Loucy (cell line): ENCODE results near the gene GKN2.

Source experiments
- H2AFZ ChIP-seq: fragments of 200-600 bp; sonication (generic); 2 replicates; pipeline ENCODE4 v1.6.0; 2016; ENCODE audit warnings: antibody characterized with exemption, mild to moderate bottlenecking, low read length, moderate library complexity
- H3F3A ChIP-seq: fragments of 200-600 bp; 2 replicates; pipeline ENCODE4 v1.6.0; 2016; ENCODE audit warnings: antibody characterized with exemption, low read depth, mild to moderate bottlenecking
- H3K27me3 ChIP-seq: fragments of 200-600 bp; sonication (generic); 2 replicates; pipeline ENCODE4 v1.6.1; 2014; ENCODE audit warnings: low read length, mild to moderate bottlenecking; ENCODE audit not compliant: insufficient read depth, poor library complexity, severe bottlenecking
- H3K36me3 ChIP-seq: fragments of 200-600 bp; sonication (generic); 2 replicates; pipeline ENCODE4 v1.6.1; 2016; ENCODE audit warnings: low read length; ENCODE audit not compliant: insufficient read depth
- H3K4me1 ChIP-seq: fragments of 200-600 bp; sonication (generic); 2 replicates; pipeline ENCODE4 v1.5.1; 2014; ENCODE audit warnings: low read length, mild to moderate bottlenecking; ENCODE audit not compliant: insufficient read depth, poor library complexity, severe bottlenecking
- H3K4me2 ChIP-seq: fragments of 200-600 bp; sonication (generic); 2 replicates; pipeline ENCODE4 v1.6.0; 2014; ENCODE audit warnings: antibody characterized with exemption, low read length, low read depth, mild to moderate bottlenecking; ENCODE audit not compliant: poor library complexity, severe bottlenecking
- H3K4me3 ChIP-seq: fragments of 200-600 bp; sonication (generic); 2 replicates; pipeline ENCODE4 v1.5.1; 2014; ENCODE audit warnings: low read length, mild to moderate bottlenecking, mixed read lengths; ENCODE audit not compliant: poor library complexity, severe bottlenecking
- H3K79me2 ChIP-seq: fragments of 200-600 bp; sonication (generic); 2 replicates; pipeline ENCODE4 v1.6.1; 2014; ENCODE audit warnings: low read length; ENCODE audit not compliant: insufficient read depth
- H3K9ac ChIP-seq: fragments of 200-600 bp; sonication (generic); 2 replicates; pipeline ENCODE4 v1.6.0; 2014; ENCODE audit warnings: mild to moderate bottlenecking, low read depth, low read length, moderate library complexity; ENCODE audit not compliant: poor library complexity, severe bottlenecking
- H3K9me2 ChIP-seq: fragments of 200-600 bp; sonication (generic); replicated peaks from 2 replicates; pipeline ENCODE4 v1.6.1; 2016; ENCODE audit warnings: low read depth, low read length, mixed read lengths
- H3K9me3 ChIP-seq: fragments of 200-600 bp; sonication (generic); 2 replicates; pipeline ENCODE4 v1.6.1; 2014; ENCODE audit warnings: mild to moderate bottlenecking, antibody characterized with exemption, low read length, low read depth; ENCODE audit not compliant: insufficient read depth
- H4K20me1 ChIP-seq: fragments of 200-600 bp; sonication (generic); 2 replicates; pipeline ENCODE4 v1.6.0; 2014; ENCODE audit warnings: antibody characterized with exemption, low read length, mild to moderate bottlenecking; ENCODE audit not compliant: insufficient read depth, poor library complexity, severe bottlenecking
- CTCF ChIP-seq: fragments of 200-600 bp; sonication (generic); conservative IDR thresholded peaks from 2 replicates; pipeline ENCODE4 v1.5.1; 2014; ENCODE audit warnings: mild to moderate bottlenecking, antibody characterized with exemption, low read length
- EZH2phosphoT487 ChIP-seq: fragments of 200-600 bp; IDR thresholded peaks from 2 replicates; pipeline ENCODE4 v1.6.1; 2018; ENCODE audit warnings: antibody characterized with exemption, mild to moderate bottlenecking, moderate library complexity, borderline replicate concordance

Gene GKN2

GRCh38 chr2:68912111-68912510 lies 40.6 kb downstream of the GKN2 start:
- Histone ChIP-seq H3F3A (peaks cover 4% of the 10 kb centered on the region; the same call in 1 of the 2 replicates), H3K9ac (peak overlapping the region; percentile 54), H3K4me1 (peaks cover 84% of the 10 kb centered on the region), H2AFZ (no peak overlapping the region), H3K4me3 (no peak overlapping the region), H4K20me1 (no peaks in the 10 kb centered on the region), H3K27me3 (no peaks in the 10 kb centered on the region), H3K4me2 (peak overlapping the region; percentile 36), H3K36me3 (no peaks in the 10 kb centered on the region), H3K9me3 (no peaks in the 10 kb centered on the region), H3K9me2 (no peaks in the 10 kb centered on the region), H3K79me2 (no peaks in the 10 kb centered on the region)
- no peak for TF ChIP-seq EZH2phosphoT487
- TF ChIP-seq CTCF: peak; percentile 5; the same call in 1 of the 2 replicates

- Histone ChIP-seq H3K9me2 (no peaks in the 10 kb centered on the region), H4K20me1 (no peaks in the 10 kb centered on the region), H3K36me3 (no peaks in the 10 kb centered on the region), H3K79me2 (no peaks in the 10 kb centered on the region), H3K27me3 (no peaks in the 10 kb centered on the region), H2AFZ (no peak overlapping the region), H3K4me2 (peak overlapping the region; percentile 36), H3F3A (peaks cover 4% of the 10 kb centered on the region; the same call in 1 of the 2 replicates), H3K4me1 (peaks cover 86% of the 10 kb centered on the region), H3K9me3 (no peaks in the 10 kb centered on the region), H3K4me3 (peak overlapping the region; percentile 13), H3K9ac (peak overlapping the region; percentile 54)
- TF ChIP-seq CTCF: no peak
- no peak for TF ChIP-seq EZH2phosphoT487
These were observed 41.0 kb downstream of the GKN2 start for GRCh38 chr2:68911709-68912108.

GRCh38 chr2:68911246-68911645 lies 41.4 kb downstream of the GKN2 start:
- no peaks in the 10 kb centered on the region for H4K20me1 ChIP-seq
- H3K9ac ChIP-seq: peak overlapping the region; percentile 54
- H3F3A ChIP-seq: peaks cover 4% of the 10 kb centered on the region; the same call in 1 of the 2 replicates
- H3K4me3 ChIP-seq: peak overlapping the region; percentile 13
- TF ChIP-seq CTCF (no peak), EZH2phosphoT487 (no peak)
- H3K9me2 ChIP-seq: no peaks in the 10 kb centered on the region
- no peaks in the 10 kb centered on the region for H3K79me2 ChIP-seq
- no peak overlapping the region; the same call in 1 of the 2 replicates for H2AFZ ChIP-seq
- no peaks in the 10 kb centered on the region for H3K36me3 ChIP-seq
- peak overlapping the region; percentile 36 for H3K4me2 ChIP-seq
- no peaks in the 10 kb centered on the region for H3K27me3 ChIP-seq
- no peaks in the 10 kb centered on the region for H3K9me3 ChIP-seq
- peaks cover 88% of the 10 kb centered on the region for H3K4me1 ChIP-seq
